GM19372 (cell line): ENCODE measurements around the gene FAM50B.

Experiments
- ATAC-seq: cut with Tn5 transposase; IDR thresholded peaks from one replicate; pipeline ENCODE4 v1.9.1; 2021; ENCODE audit warnings: mild to moderate bottlenecking, low read depth, moderate library complexity; ENCODE audit not compliant: unreplicated experiment

FAM50B gene

GRCh38 chr6:3819161-3820110 lies 29.7 kb upstream of the FAM50B start:
- ATAC-seq: no peak

- ATAC-seq: no peak
Measured at GRCh38 chr6:3820563-3820962, 28.6 kb upstream of the FAM50B start.

- ATAC-seq: no peak
Measured at GRCh38 chr6:3822747-3823445, 26.3 kb upstream of the FAM50B start.

GRCh38 chr6:3823671-3824070 lies 25.5 kb upstream of the FAM50B start:
- no peak for ATAC-seq

- ATAC-seq: no peak
Measured at GRCh38 chr6:3825331-3825831, 23.8 kb upstream of the FAM50B start.

- ATAC-seq: no peak
Measured at GRCh38 chr6:3825851-3826581, 23.2 kb upstream of the FAM50B start.

- no peak for ATAC-seq
Measured at GRCh38 chr6:3829285-3829684, 19.9 kb upstream of the FAM50B start.

GRCh38 chr6:3830806-3831205 lies 18.4 kb upstream of the FAM50B start:
- ATAC-seq: no peak

GRCh38 chr6:3831761-3832530 lies 17.2 kb upstream of the FAM50B start:
- no peak for ATAC-seq

GRCh38 chr6:3835055-3835731 lies 14.0 kb upstream of the FAM50B start:
- no peak for ATAC-seq

- no peak for ATAC-seq
Measured at GRCh38 chr6:3835785-3836184, 13.4 kb upstream of the FAM50B start.

GRCh38 chr6:3836566-3836965 lies 12.6 kb upstream of the FAM50B start:
- no peak for ATAC-seq

GRCh38 chr6:3837781-3838180 lies 11.4 kb upstream of the FAM50B start:
- ATAC-seq: no peak

- ATAC-seq: no peak
Measured at GRCh38 chr6:3838992-3839867, 9.9 kb upstream of the FAM50B start.

- ATAC-seq: no peak
Measured at GRCh38 chr6:3841066-3841454, 8.1 kb upstream of the FAM50B start.

GRCh38 chr6:3841711-3842565 lies 7.2 kb upstream of the FAM50B start:
- no peak for ATAC-seq

GRCh38 chr6:3843379-3844096 lies 5.6 kb upstream of the FAM50B start:
- no peak for ATAC-seq
